Transverse colon (tissue), 4 donors: ENCODE measurements around the gene GLE1. TPM values are rescaled to one million over a fixed set of nuclear protein-coding genes. Genes with fewer than 3 reads are reported as not detected.

Experiments used
- DNase-seq: peaks from one replicate; pipeline ENCODE4 v3.0.0-alpha.2; 2019
- H3K27ac ChIP-seq, 4 donors: fragments of 200-600 bp; sonication (generic); 2 replicates each; pipeline ENCODE4 v1.5.1; 2016 to 2018; ENCODE audit warnings: inconsistent platforms in 4 of 4
- H3K27me3 ChIP-seq: fragments of 200-600 bp; sonication (generic); 2 replicates; pipeline ENCODE4 v1.5.1; 2017; ENCODE audit warnings: inconsistent platforms
- H3K36me3 ChIP-seq, 4 donors: fragments of 200-600 bp; sonication (generic); 2 replicates each; pipeline ENCODE4 v1.5.1; 2017 to 2019; ENCODE audit warnings: inconsistent platforms in 4 of 4
- H3K4me1 ChIP-seq, 4 donors: fragments of 200-600 bp; sonication (generic); 2 replicates each; pipeline ENCODE4 v1.5.1; 2017 to 2020; ENCODE audit warnings: inconsistent platforms in 4 of 4
- H3K4me3 ChIP-seq, 4 donors: fragments of 200-600 bp; sonication (generic); 1 replicate in 1 of 4; 2 replicates in 3 of 4; pipeline versions ENCODE4 v1.5.1 to v1.6.1; 2017 to 2019; ENCODE audit warnings: inconsistent platforms in 4 of 4
- H3K9me3 ChIP-seq, 2 donors: fragments of 200-600 bp; sonication (generic); 2 replicates each; pipeline ENCODE4 v1.5.1; 2017 to 2019; ENCODE audit warnings: inconsistent platforms in 2 of 2
- CTCF ChIP-seq, 5 experiments: fragments of 200-600 bp in 3 of 5; fragments of 450-650 bp in 2 of 5; sonication (generic) in 3 of 5; IDR thresholded peaks; 1 replicate in 2 of 5; 2 replicates in 3 of 5; pipeline ENCODE4 v1.5.1; 2016 to 2017; ENCODE audit warnings: antibody characterized with exemption in 5 of 5, inconsistent platforms in 3 of 5, mild to moderate bottlenecking in 2 of 5, moderate library complexity in 1 of 5
- EP300 ChIP-seq: sonication (generic); formaldehyde crosslinking; IDR thresholded peaks from one replicate; pipeline ENCODE4 v1.6.1; 2017; ENCODE audit warnings: antibody characterized with exemption, low read depth
- POLR2A ChIP-seq: fragments of 450-650 bp; IDR thresholded peaks from one replicate; pipeline ENCODE4 v1.6.1; 2016; ENCODE audit warnings: antibody characterized with exemption, mild to moderate bottlenecking, moderate library complexity
- POLR2AphosphoS5 ChIP-seq, 3 donors: sonication (generic); formaldehyde crosslinking; IDR thresholded peaks; one replicate each; pipeline ENCODE4 v1.6.1; 2016; ENCODE audit warnings: antibody characterized with exemption in 3 of 3
- WGBS, 2 donors: methylation state at CpG; one replicate each; pipeline ENCODE4 v1.1.5; 2018; ENCODE audit warnings: low coverage in 1 of 2; 5-methylcytosine and 5-hydroxymethylcytosine counted together
- in situ Hi-C, 4 donors: fragments of 200-750 bp; cut with MboI; loops; one replicate each; pipeline versions ENCODE4 v1.15.0 to v1.15.1; 2017; ENCODE audit warnings: low sequenced_read_pairs in 3 of 4, low pct_ligation_motif_present in 1 of 4, low pct_unique_long_range_greater_than_20kb in 1 of 4
- intact Hi-C: fragments of 100-400 bp; cut with DNase I; formaldehyde crosslinking; loops from one replicate; pipeline ENCODE4 v1.15.1; 2023; ENCODE audit warnings: low total_unique reads
- total RNA-seq, 4 donors: library from RNA; depleted of rRNA; stranded (reverse); fragments of >200 nt; gene quantifications; one replicate each; pipeline ENCODE4 v1.1.0, GENCODE V29; 2016

The GLE1 gene
- total RNA-seq, 4 donors from 2014 or later, result 24.3 to 120 (median 58.7) TPM

- 90 to 100% methylated on average over 1 to 15 of the region's 15 CpGs for WGBS, 2 donors
- no peak for DNase-seq
- H3K36me3 ChIP-seq, result peaks cover 0 to 73% (median 23%) of the 10 kb centered on the region in 4 donors
Observed at GRCh38 chr9:128528445-128529160, 24.1 kb downstream of the GLE1 start.

GRCh38 chr9:128529191-128529590 lies 24.7 kb downstream of the GLE1 start:
- in situ Hi-C loops (no loop called here), intact Hi-C loops (no loop called here)
- Histone ChIP-seq H3K9me3 (no peaks in the 10 kb centered on the region), H3K4me1 (no peaks in the 10 kb centered on the region), H3K27ac (no peak overlapping the region), H3K36me3 (peaks cover 0 to 72% (median 23%) of the 10 kb centered on the region in 4 donors), H3K4me3 (no peak overlapping the region), H3K27me3 (no peaks in the 10 kb centered on the region)
- WGBS, 2 donors, result 71 to 75% methylated on average over 4 of the region's 4 CpGs
- TF ChIP-seq POLR2AphosphoS5 (IDR thresholded peaks at IDR 0.05), result no peak
- TF ChIP-seq POLR2A, result no peak
- no peak for TF ChIP-seq CTCF (IDR thresholded peaks at IDR 0.05)
- TF ChIP-seq EP300, result no peak
- DNase-seq, result no peak

More at GRCh38 chr9:128528445-128529160, 24.1 kb downstream of the GLE1 start:
- Histone ChIP-seq H3K9me3 (no peaks in the 10 kb centered on the region), H3K4me3 (no peak overlapping the region), H3K27ac (no peak overlapping the region), H3K4me1 (peaks cover 0 to 2% (median 0%) of the 10 kb centered on the region in 4 donors), H3K27me3 (no peaks in the 10 kb centered on the region)
- TF ChIP-seq POLR2A, result no peak
- no peak for TF ChIP-seq POLR2AphosphoS5 (IDR thresholded peaks at IDR 0.05)
- no peak for TF ChIP-seq EP300
- TF ChIP-seq CTCF (IDR thresholded peaks at IDR 0.05), result no peak
- in situ Hi-C loops (no loop called here), intact Hi-C loops (no loop called here)

- intact Hi-C loops, result no loop called here
- peaks cover 0 to 70% (median 22%) of the 10 kb centered on the region in 4 donors for H3K36me3 ChIP-seq
- 95 to 100% methylated on average over 3 to 4 of the region's 4 CpGs for WGBS, 2 donors
Observed at GRCh38 chr9:128532581-128532980, 28.1 kb downstream of the GLE1 start.

More at GRCh38 chr9:128532581-128532980, 28.1 kb downstream of the GLE1 start:
- H3K9me3 ChIP-seq, result no peaks in the 10 kb centered on the region
- no peaks in the 10 kb centered on the region for H3K4me1 ChIP-seq
- TF ChIP-seq CTCF (IDR thresholded peaks at IDR 0.05) (no peak), EP300 (no peak), POLR2A (no peak), POLR2AphosphoS5 (IDR thresholded peaks at IDR 0.05) (no peak)
- H3K27me3 ChIP-seq, result no peaks in the 10 kb centered on the region
- no peak overlapping the region for H3K27ac ChIP-seq
- DNase-seq, result no peak
- no peak overlapping the region for H3K4me3 ChIP-seq
- in situ Hi-C loops, result no loop called here
